Activated T-helper 17 cell treated with anti-CD3 and anti-CD28 coated beads, Interleukin-2, amount 50 U/mL, for 72 hours (primary cell): ENCODE measurements around the gene SEMA6B. TPM values are rescaled to one million over a fixed set of nuclear protein-coding genes. Genes with fewer than 3 reads are reported as not detected.
"Not testable (repeated sequence)": the region's sequence is repeated elsewhere in the genome, so short reads cannot be mapped to it uniquely, and the experiment has no call there.

ENCODE experiments used
- ATAC-seq: fragments of 150-1000 bp; cut with Tn5 transposase; replicated peaks from 2 replicates; pipeline ENCODE4 v1.10.0; 2021; ENCODE audit warnings: mild to moderate bottlenecking, moderate library complexity
- H3K27ac Mint-ChIP-seq: one replicate; pipeline ENCODE4 v1.8.0; 2022; ENCODE audit warnings: mixed read lengths
- H3K27me3 Mint-ChIP-seq: one replicate; pipeline ENCODE4 v1.8.0; 2022; ENCODE audit warnings: mixed read lengths
- H3K36me3 Mint-ChIP-seq: one replicate; pipeline ENCODE4 v1.8.0; 2022; ENCODE audit warnings: low read depth, mild to moderate bottlenecking, mixed read lengths
- H3K4me1 Mint-ChIP-seq: one replicate; pipeline ENCODE4 v1.8.0; 2022; ENCODE audit warnings: mixed read lengths
- H3K4me3 Mint-ChIP-seq: one replicate; pipeline ENCODE4 v1.8.0; 2022; ENCODE audit warnings: mild to moderate bottlenecking, mixed read lengths
- H3K9me3 Mint-ChIP-seq: one replicate; pipeline ENCODE4 v1.8.0; 2022; ENCODE audit warnings: mixed read lengths
- total RNA-seq, 2 donors: library from RNA; stranded (reverse); gene quantifications; one replicate each; pipeline ENCODE4 v1.2.3, GENCODE V29; 2022

SEMA6B gene
- total RNA-seq, 2 donors from 2014 or later, result 0.05 TPM; not detected in 1

- no peak overlapping the region for H3K27ac Mint-ChIP-seq
- peaks cover 19% of the 10 kb centered on the region for H3K27me3 Mint-ChIP-seq
- H3K4me1 Mint-ChIP-seq, result no peaks in the 10 kb centered on the region
- no peak for ATAC-seq
- no peaks in the 10 kb centered on the region for H3K36me3 Mint-ChIP-seq
- no peak overlapping the region for H3K4me3 Mint-ChIP-seq
- no peaks in the 10 kb centered on the region for H3K9me3 Mint-ChIP-seq
Observed at GRCh38 chr19:4553092-4553695, 6.3 kb downstream of the SEMA6B start.

GRCh38 chr19:4552525-4552819, 7.0 kb downstream of the SEMA6B start:
- no peak for ATAC-seq
- peaks cover 21% of the 10 kb centered on the region for H3K27me3 Mint-ChIP-seq
- no peak overlapping the region for H3K4me3 Mint-ChIP-seq
- H3K4me1 Mint-ChIP-seq, result no peaks in the 10 kb centered on the region
- H3K36me3 Mint-ChIP-seq, result no peaks in the 10 kb centered on the region
- H3K27ac Mint-ChIP-seq, result no peak overlapping the region
- H3K9me3 Mint-ChIP-seq, result no peaks in the 10 kb centered on the region

- no peaks in the 10 kb centered on the region for H3K9me3 Mint-ChIP-seq
- H3K4me3 Mint-ChIP-seq, result no peak overlapping the region
- no peak overlapping the region for H3K27ac Mint-ChIP-seq
- H3K27me3 Mint-ChIP-seq, result peaks cover 22% of the 10 kb centered on the region
- H3K36me3 Mint-ChIP-seq, result no peaks in the 10 kb centered on the region
- no peak for ATAC-seq
- no peaks in the 10 kb centered on the region for H3K4me1 Mint-ChIP-seq
Observed at GRCh38 chr19:4550479-4551050, 8.9 kb downstream of the SEMA6B start.

GRCh38 chr19:4550018-4550417, 9.5 kb downstream of the SEMA6B start:
- H3K4me1 Mint-ChIP-seq, result no peaks in the 10 kb centered on the region
- no peak overlapping the region for H3K27ac Mint-ChIP-seq
- H3K9me3 Mint-ChIP-seq, result no peaks in the 10 kb centered on the region
- H3K36me3 Mint-ChIP-seq, result no peaks in the 10 kb centered on the region
- no peak for ATAC-seq
- H3K27me3 Mint-ChIP-seq, result peaks cover 22% of the 10 kb centered on the region
- H3K4me3 Mint-ChIP-seq, result no peak overlapping the region

- no peaks in the 10 kb centered on the region for H3K36me3 Mint-ChIP-seq
Observed at GRCh38 chr19:4548238-4548584, 11.3 kb downstream of the SEMA6B start.

GRCh38 chr19:4547303-4548237, 11.9 kb downstream of the SEMA6B start:
- no peaks in the 10 kb centered on the region for H3K36me3 Mint-ChIP-seq
- H3K9me3 Mint-ChIP-seq, result no peaks in the 10 kb centered on the region
- H3K27me3 Mint-ChIP-seq, result peaks cover 11% of the 10 kb centered on the region
- peak; percentile 50 for ATAC-seq
- H3K27ac Mint-ChIP-seq, result no peak overlapping the region
- H3K4me3 Mint-ChIP-seq, result no peak overlapping the region
- H3K4me1 Mint-ChIP-seq, result no peaks in the 10 kb centered on the region

More at GRCh38 chr19:4548238-4548584, 11.3 kb downstream of the SEMA6B start:
- Mint-ChIP-seq H3K9me3 (no peaks in the 10 kb centered on the region), H3K27me3 (peaks cover 16% of the 10 kb centered on the region), H3K4me1 (no peaks in the 10 kb centered on the region), H3K4me3 (no peak overlapping the region), H3K27ac (no peak overlapping the region)
- ATAC-seq, result no peak

GRCh38 chr19:4543842-4544647, 15.4 kb downstream of the SEMA6B start:
- peaks cover 9% of the 10 kb centered on the region for H3K27me3 Mint-ChIP-seq
- H3K9me3 Mint-ChIP-seq, result no peaks in the 10 kb centered on the region
- H3K27ac Mint-ChIP-seq, result no peak overlapping the region
- no peaks in the 10 kb centered on the region for H3K4me1 Mint-ChIP-seq
- no peak overlapping the region for H3K4me3 Mint-ChIP-seq
- no peaks in the 10 kb centered on the region for H3K36me3 Mint-ChIP-seq
- ATAC-seq, result no peak

GRCh38 chr19:4542896-4543841, 16.3 kb downstream of the SEMA6B start:
- Mint-ChIP-seq H3K9me3 (no peaks in the 10 kb centered on the region), H3K4me1 (no peaks in the 10 kb centered on the region), H3K27me3 (peaks cover 7% of the 10 kb centered on the region), H3K36me3 (no peaks in the 10 kb centered on the region), H3K4me3 (no peak overlapping the region), H3K27ac (no peak overlapping the region)
- ATAC-seq, result no peak

GRCh38 chr19:4541806-4542145, 17.7 kb downstream of the SEMA6B start:
- H3K27me3 Mint-ChIP-seq, H3K4me1 Mint-ChIP-seq, H3K36me3 Mint-ChIP-seq, H3K4me3 Mint-ChIP-seq, ATAC-seq, H3K27ac Mint-ChIP-seq, H3K9me3 Mint-ChIP-seq: not testable (repeated sequence)

- Mint-ChIP-seq H3K27me3 (peaks cover 4% of the 10 kb centered on the region), H3K27ac (no peak overlapping the region), H3K4me3 (no peak overlapping the region), H3K36me3 (no peaks in the 10 kb centered on the region), H3K4me1 (no peaks in the 10 kb centered on the region), H3K9me3 (no peaks in the 10 kb centered on the region)
- ATAC-seq, result no peak
Observed at GRCh38 chr19:4541114-4541805, 18.2 kb downstream of the SEMA6B start.

GRCh38 chr19:4539693-4540581, 19.5 kb downstream of the SEMA6B start, which contains the start of gene LRG1:
Gene LRG1, minus strand, starts transcription at chr19:4540036. Its CDS starts 23 bp downstream, at chr19:4540013.
- H3K4me1 Mint-ChIP-seq, result no peaks in the 10 kb centered on the region
- H3K27me3 Mint-ChIP-seq, result peaks cover 8% of the 10 kb centered on the region
- H3K9me3 Mint-ChIP-seq, result no peaks in the 10 kb centered on the region
- H3K27ac Mint-ChIP-seq, result no peak within 1 kb of the TSS
- ATAC-seq, result peak; percentile 52
- H3K36me3 Mint-ChIP-seq, result no peaks in the 10 kb centered on the region
- peak within 1 kb of the TSS; percentile 23 for H3K4me3 Mint-ChIP-seq

- H3K27ac Mint-ChIP-seq, result no peak overlapping the region
- no peaks in the 10 kb centered on the region for H3K9me3 Mint-ChIP-seq
- H3K27me3 Mint-ChIP-seq, result peaks cover 8% of the 10 kb centered on the region
- H3K4me1 Mint-ChIP-seq, result no peaks in the 10 kb centered on the region
- no peaks in the 10 kb centered on the region for H3K36me3 Mint-ChIP-seq
- no peak for ATAC-seq
- H3K4me3 Mint-ChIP-seq, result no peak overlapping the region
Observed at GRCh38 chr19:4539169-4539692, 20.3 kb downstream of the SEMA6B start.
